Pancreas (tissue), 10 donors: ENCODE measurements around the gene CLCN4. TPM values are rescaled to one million over a fixed set of nuclear protein-coding genes. Genes with fewer than 3 reads are reported as not detected.

ENCODE experiments used
- ATAC-seq, 4 donors: fragments of 200-7000 bp; cut with Tn5 transposase; one replicate each; pipeline versions ENCODE4 v1.8.0 to v1.9.1; 2020; ENCODE audit warnings: mild to moderate bottlenecking in 4 of 4, moderate library complexity in 4 of 4
- DNase-seq, 6 donors: peaks; one replicate each; pipeline ENCODE4 v3.0.0-alpha.2; 2020
- FAIRE-seq: peaks from 2 replicates; lab custom pipeline; 2012; peaks lifted over from hg19 to GRCh38; lab: Jason Lieb, UNC
- H3K27ac ChIP-seq, 4 donors: fragments of 200-600 bp; sonication (generic); 1 replicate in 3 of 4; 2 replicates in 1 of 4; pipeline versions ENCODE4 v1.5.0 to v1.8.0; 2020
- H3K27me3 ChIP-seq, 4 donors: fragments of 200-600 bp; one replicate each; pipeline ENCODE4 v1.8.0; 2021
- H3K36me3 ChIP-seq, 3 donors: fragments of 200-600 bp; sonication (generic) in 1 of 3; one replicate each; pipeline versions ENCODE4 v1.5.0 to v1.8.0; 2020 to 2021
- H3K4me1 ChIP-seq, 3 donors: fragments of 200-600 bp; one replicate each; pipeline ENCODE4 v1.8.0; 2021
- H3K4me3 ChIP-seq, 4 donors: fragments of 200-600 bp; sonication (generic) in 2 of 4; one replicate each; pipeline versions ENCODE4 v1.5.0 to v1.8.0; 2020 to 2021
- H3K9me3 ChIP-seq, 4 donors: fragments of 200-600 bp; one replicate each; pipeline ENCODE4 v1.8.0; 2021
- CTCF ChIP-seq, 4 donors: fragments of 200-600 bp; sonication (generic) in 3 of 4; IDR thresholded peaks; one replicate each; pipeline versions ENCODE4 v1.5.0 to v1.8.0; 2021; ENCODE audit warnings: antibody characterized with exemption in 4 of 4
- WGBS, 2 donors: extraction: QIAGEN DNeasy Blood & Tissue Kit; methylation state at CpG; one replicate each; pipeline ENCODE4 v1.1.7; 2013; 5-methylcytosine and 5-hydroxymethylcytosine counted together
- intact Hi-C, 3 donors: fragments of 100-400 bp; cut with DNase I; formaldehyde crosslinking; loops; one replicate each; pipeline versions ENCODE4 v1.11.1 to v1.14.2; 2022
- polyA plus RNA-seq, 2 donors: library from polyadenylated mRNA; stranded (reverse); fragments of 200-250 nt; gene quantifications; one replicate each; pipeline ENCODE4 v1.2.3, GENCODE V29; 2013
- total RNA-seq, 6 donors: library from RNA; stranded (reverse); fragmentation: NEBNext Ultra II Directional in 4 of 6; extraction: Animal tissue kit (Norgen Biotek cat#: 25700) in 4 of 6; gene quantifications; one replicate each; pipeline versions ENCODE4 v1.2.1 to v1.2.4, GENCODE V29; 2021 to 2023
- donor health status: healthy with polysubstance abuse.
- donor health status: DM: no; HTN: no; CAD: no; lungs with moderate emphysema.
- donor health status: DM: no; HTN: no; CAD: no.
- donor health status: control.
- donor health status: control.
- donor health status: Bipolar disorder and iron deficiency.
- donor health status: DM: yes; HTN: yes; CAD: no.
- donor health status: DM: no; HTN: no; CAD: no.
- donor health status: DM: no; HTN: no; CAD: no.
- donor health status: DM: yes; HTN: yes; CAD: no.

The CLCN4 gene
- total RNA-seq = 1 to 10 TPM; 1.3 to 4.0 (median 2.4) TPM
- 1 to 10 TPM in 1 of 2 donors, under 1 TPM in 1; 0.57 to 3.3 TPM for polyA plus RNA-seq

GRCh38 chrX:10156199-10157031 is at the start of gene CLCN4:
CLCN4 (plus strand) TSS chrX:10156975; CDS start chrX:10185033, 28,058 bp downstream.
- WGBS, 2 donors = 10 to 17% methylated on average over 27 of the region's 27 CpGs
- Histone ChIP-seq H3K9me3 (no peaks in the 10 kb centered on the region), H3K36me3 (no peaks in the 10 kb centered on the region), H3K4me3 (peak within 1 kb of the TSS in 3 of 4 donors; percentile 5 to 21 (median 18)), H3K27me3 (peaks cover 0 to 9% (median 2%) of the 10 kb centered on the region in 4 donors), H3K27ac (peak within 1 kb of the TSS; percentile 31 to 66 (median 48)), H3K4me1 (no peaks in the 10 kb centered on the region)
- peak; percentile 58 to 82 (median 68) for DNase-seq
- peak; percentile 94 to 95 (median 94) for ATAC-seq
- no peak for TF ChIP-seq CTCF (IDR thresholded peaks at IDR 0.05)
- intact Hi-C loops = no loop called here
- no peak for FAIRE-seq

- no peak overlapping the region for H3K4me3 ChIP-seq
- WGBS, 2 donors = 83 to 93% methylated on average over 2 of the region's 2 CpGs
- no peaks in the 10 kb centered on the region for H3K9me3 ChIP-seq
- no peak for ATAC-seq
- no peaks in the 10 kb centered on the region for H3K4me1 ChIP-seq
- no peak for TF ChIP-seq CTCF (IDR thresholded peaks at IDR 0.05)
- DNase-seq = no peak
- no peak overlapping the region for H3K27ac ChIP-seq
- H3K36me3 ChIP-seq = no peaks in the 10 kb centered on the region
- peak; percentile 70 for FAIRE-seq
- peaks cover 0 to 3% (median 0%) of the 10 kb centered on the region in 4 donors for H3K27me3 ChIP-seq
- intact Hi-C loops = no loop called here
Observed at GRCh38 chrX:10107483-10107882, 49.3 kb upstream of the CLCN4 start.

- H3K36me3 ChIP-seq = no peaks in the 10 kb centered on the region
- no peak overlapping the region for H3K4me3 ChIP-seq
- H3K27me3 ChIP-seq = peaks cover 0 to 3% (median 0%) of the 10 kb centered on the region in 4 donors
- intact Hi-C loops = no loop called here
- no peaks in the 10 kb centered on the region for H3K4me1 ChIP-seq
- H3K27ac ChIP-seq = no peak overlapping the region
- no peak for TF ChIP-seq CTCF (IDR thresholded peaks at IDR 0.05)
- no peak for DNase-seq
- WGBS, 2 donors = 75 to 88% methylated on average over 9 of the region's 9 CpGs
- H3K9me3 ChIP-seq = no peaks in the 10 kb centered on the region
- no peak for FAIRE-seq
- no peak for ATAC-seq
Observed at GRCh38 chrX:10108288-10108687, 48.5 kb upstream of the CLCN4 start.

- H3K4me1 ChIP-seq = no peaks in the 10 kb centered on the region
Observed at GRCh38 chrX:10109695-10110094, 47.1 kb upstream of the CLCN4 start.

More at GRCh38 chrX:10109695-10110094, 47.1 kb upstream of the CLCN4 start:
- Histone ChIP-seq H3K27me3 (peaks cover 0 to 3% (median 0%) of the 10 kb centered on the region in 4 donors), H3K36me3 (no peaks in the 10 kb centered on the region), H3K4me3 (no peak overlapping the region), H3K9me3 (no peaks in the 10 kb centered on the region), H3K27ac (no peak overlapping the region)
- FAIRE-seq = no peak
- ATAC-seq = peak in 2 of 4 donors; percentile 18 to 42
- intact Hi-C loops = no loop called here
- WGBS, 2 donors = 89 to 90% methylated on average over 27 of the region's 27 CpGs
- no peak for DNase-seq
- no peak for TF ChIP-seq CTCF (IDR thresholded peaks at IDR 0.05)
